Thyroid gland (tissue), 4 donors: ENCODE data around the gene GAB1. TPM values are rescaled to one million over a fixed set of nuclear protein-coding genes. Genes with fewer than 3 reads are reported as not detected.
A peak's percentile ranks its signal among the peaks of the same experiment; 100 is the strongest.

Source experiments
- DNase-seq, 2 donors: peaks; one replicate each; pipeline ENCODE4 v3.0.0-alpha.2; 2019
- H3K27ac ChIP-seq, 3 donors: fragments of 200-600 bp; sonication (generic); 1 replicate in 2 of 3; 2 replicates in 1 of 3; pipeline ENCODE4 v1.5.1; 2016 to 2019; ENCODE audit warnings: mild to moderate bottlenecking in 1 of 3, moderate library complexity in 1 of 3
- H3K27me3 ChIP-seq: fragments of 200-600 bp; sonication (generic); one replicate; pipeline ENCODE4 v1.5.1; 2019
- H3K36me3 ChIP-seq, 2 donors: fragments of 200-600 bp; sonication (generic); one replicate each; pipeline ENCODE4 v1.5.1; 2016 to 2019
- H3K4me1 ChIP-seq, 2 donors: fragments of 200-600 bp; sonication (generic); one replicate each; pipeline ENCODE4 v1.5.1; 2017 to 2019
- H3K4me3 ChIP-seq, 3 donors: fragments of 200-600 bp; sonication (generic); replicated peaks in 1 of 3; 1 replicate in 2 of 3; 2 replicates in 1 of 3; pipeline ENCODE4 v1.5.1; 2016; ENCODE audit warnings: mild to moderate bottlenecking in 1 of 3
- H3K9me3 ChIP-seq: fragments of 200-600 bp; sonication (generic); one replicate; pipeline ENCODE4 v1.5.1; 2017
- CTCF ChIP-seq, 6 experiments: fragments of 200-600 bp in 3 of 6; fragments of 450-650 bp in 3 of 6; sonication (generic) in 3 of 6; IDR thresholded peaks; one replicate each; pipeline ENCODE4 v1.5.1; 2016 to 2019; ENCODE audit warnings: antibody characterized with exemption in 6 of 6, mild to moderate bottlenecking in 2 of 6, inconsistent platforms in 1 of 6, moderate library complexity in 1 of 6
- POLR2A ChIP-seq, 2 donors: fragments of 450-650 bp; IDR thresholded peaks; one replicate each; pipeline ENCODE4 v1.6.1; 2017; ENCODE audit warnings: antibody characterized with exemption in 2 of 2, mild to moderate bottlenecking in 2 of 2, moderate library complexity in 1 of 2
- WGBS, 2 donors: methylation state at CpG; one replicate each; pipeline ENCODE4 v1.1.5; 2017; 5-methylcytosine and 5-hydroxymethylcytosine counted together
- intact Hi-C: fragments of 100-400 bp; cut with DNase I; formaldehyde crosslinking; loops from one replicate; pipeline ENCODE4 v1.15.1; 2023
- total RNA-seq, 4 donors: library from RNA; depleted of rRNA; stranded (reverse); fragments of >200 nt; gene quantifications; one replicate each; pipeline ENCODE4 v1.2.3, GENCODE V29; 2016

The GAB1 gene
- total RNA-seq, 4 donors from 2014 or later, result 20.3 to 40.8 (median 32.5) TPM

GRCh38 chr4:143377611-143378099, 41.0 kb downstream of the GAB1 start:
- Histone ChIP-seq H3K27me3 (no peaks in the 10 kb centered on the region), H3K9me3 (no peaks in the 10 kb centered on the region), H3K4me3 (no peak overlapping the region), H3K36me3 (no peaks in the 10 kb centered on the region), H3K4me1 (peaks cover 21 to 51% of the 10 kb centered on the region in 2 donors), H3K27ac (no peak overlapping the region)
- no peak for TF ChIP-seq POLR2A (IDR thresholded peaks at IDR 0.05)
- TF ChIP-seq CTCF (IDR thresholded peaks at IDR 0.05), result no peak
- no peak for DNase-seq
- 72 to 82% methylated on average over 7 of the region's 7 CpGs for WGBS, 2 donors
- intact Hi-C loops, result no loop called here

DNA sequence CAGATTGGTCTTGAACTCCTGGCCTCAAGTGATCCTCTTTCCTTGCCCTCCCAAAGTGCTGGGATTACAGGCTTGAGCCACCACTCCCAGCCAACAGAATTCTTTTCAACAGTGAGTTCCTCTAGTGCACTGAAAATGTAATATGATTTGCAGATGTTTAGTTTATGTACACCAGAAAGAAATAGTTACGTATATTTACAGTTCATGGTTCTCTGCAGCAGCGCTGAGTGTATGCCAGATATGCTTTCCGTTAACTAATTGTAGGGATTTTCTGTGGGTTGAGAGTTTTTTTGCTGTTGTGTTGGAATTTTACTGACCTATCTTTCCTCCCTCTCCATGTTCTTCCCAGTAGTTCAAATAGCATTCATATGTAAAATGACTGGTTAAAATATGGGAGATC, 44.0 kb downstream of the GAB1 start:
- H3K27ac ChIP-seq, result peak overlapping the region in 1 of 3 donors; percentile 32
- intact Hi-C loops, result no loop called here
- no peak for DNase-seq
- no peaks in the 10 kb centered on the region for H3K36me3 ChIP-seq
- H3K27me3 ChIP-seq, result no peaks in the 10 kb centered on the region
- H3K4me1 ChIP-seq, result peaks cover 18 to 51% of the 10 kb centered on the region in 2 donors
- WGBS, 2 donors, result 88 to 95% methylated on average over 3 of the region's 3 CpGs
- no peaks in the 10 kb centered on the region for H3K9me3 ChIP-seq
- no peak overlapping the region for H3K4me3 ChIP-seq
- no peak for TF ChIP-seq CTCF (IDR thresholded peaks at IDR 0.05)
- TF ChIP-seq POLR2A (IDR thresholded peaks at IDR 0.05), result no peak

DNA sequence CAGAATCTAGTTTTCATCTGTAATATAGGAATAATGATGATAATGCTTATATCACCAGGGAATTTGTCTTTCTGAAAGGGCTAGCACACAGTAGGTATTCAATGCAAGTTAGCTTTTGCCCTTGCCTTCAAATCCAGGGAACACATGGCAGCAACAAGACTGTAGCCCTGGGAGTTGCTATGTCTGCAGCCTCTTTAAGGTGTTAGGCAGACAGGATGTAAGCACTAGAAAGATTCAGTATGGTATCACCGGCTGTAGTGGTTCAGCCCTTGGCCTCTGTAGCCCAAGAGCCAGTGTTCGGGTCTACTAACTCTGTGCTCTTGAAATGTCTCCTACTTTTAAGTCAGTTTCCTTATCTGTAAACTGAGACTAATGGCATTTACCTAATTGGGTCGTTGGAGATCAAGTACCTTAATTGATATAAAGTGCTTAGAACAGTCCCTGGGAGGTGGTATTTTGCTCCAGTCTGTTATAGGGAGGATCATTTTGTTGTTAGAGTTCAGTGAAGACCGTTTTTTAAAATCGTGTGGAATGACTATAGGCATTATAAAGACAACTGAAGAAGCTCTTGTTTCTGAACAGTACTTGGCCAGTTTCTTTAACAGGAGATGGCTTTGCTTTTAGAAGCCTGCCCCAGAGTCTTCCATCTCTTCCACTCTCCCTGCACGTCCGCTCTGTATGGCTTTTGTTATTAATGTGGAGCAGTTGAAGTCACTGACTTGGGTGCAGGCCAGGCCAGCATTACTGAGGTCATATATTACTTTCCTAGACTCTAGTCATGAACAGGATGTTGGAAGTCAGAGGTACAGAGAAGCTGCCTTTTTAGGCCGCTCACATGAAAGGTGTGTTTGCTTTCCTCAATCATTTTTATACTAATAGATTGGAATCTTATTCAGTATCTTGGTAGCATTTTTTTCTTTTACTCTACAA, 44.8 kb downstream of the GAB1 start:
- peak; percentile 70 to 75 for DNase-seq
- Histone ChIP-seq H3K4me1 (peaks cover 18 to 50% of the 10 kb centered on the region in 2 donors), H3K27ac (peak overlapping the region; percentile 10 to 74 (median 32)), H3K27me3 (no peaks in the 10 kb centered on the region), H3K4me3 (no peak overlapping the region), H3K9me3 (no peaks in the 10 kb centered on the region), H3K36me3 (no peaks in the 10 kb centered on the region)
- TF ChIP-seq POLR2A (IDR thresholded peaks at IDR 0.05) (peak in 1 of 2 donors; percentile 46), CTCF (IDR thresholded peaks at IDR 0.05) (no peak)
- WGBS, 2 donors, result 25 to 27% methylated on average over 8 of the region's 8 CpGs
- intact Hi-C loops, result no loop called here

- Histone ChIP-seq H3K27ac (peak overlapping the region; percentile 10 to 74 (median 32)), H3K4me1 (peaks cover 18 to 41% of the 10 kb centered on the region in 2 donors), H3K9me3 (no peaks in the 10 kb centered on the region), H3K27me3 (no peaks in the 10 kb centered on the region), H3K36me3 (no peaks in the 10 kb centered on the region), H3K4me3 (no peak overlapping the region)
- intact Hi-C loops, result no loop called here
- TF ChIP-seq POLR2A (IDR thresholded peaks at IDR 0.05) (no peak), CTCF (IDR thresholded peaks at IDR 0.05) (no peak)
- WGBS, 2 donors, result 19 to 30% methylated on average over 4 of the region's 4 CpGs
- no peak for DNase-seq
These were observed 45.9 kb downstream of the GAB1 start for GRCh38 chr4:143382596-143382995.

DNA sequence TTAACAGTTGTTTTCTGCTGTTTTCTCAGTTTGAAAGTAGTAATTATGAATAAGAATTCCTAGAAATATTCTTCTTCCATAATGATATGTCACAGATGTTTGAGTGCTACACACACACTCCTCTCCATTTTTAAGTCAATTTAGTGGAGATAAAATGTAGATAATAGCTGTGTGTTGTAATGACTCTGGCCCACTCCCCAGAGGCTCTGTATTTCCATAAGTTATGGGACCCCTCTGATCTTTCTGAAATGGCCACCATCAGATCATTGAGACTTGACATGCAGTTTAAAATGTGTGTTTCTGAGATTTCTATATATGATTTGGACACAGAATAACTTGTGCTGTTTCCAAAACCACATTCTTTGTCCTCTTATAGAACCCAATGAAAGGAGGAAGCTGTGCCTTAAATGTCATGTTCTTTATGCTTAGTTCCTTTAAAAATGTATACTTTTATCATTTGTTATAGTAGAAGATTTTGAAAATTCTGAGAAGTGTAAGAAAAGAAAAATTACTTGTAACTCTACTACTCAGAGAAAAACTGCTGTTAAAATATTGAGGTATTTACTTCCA, 46.4 kb downstream of the GAB1 start:
- intact Hi-C loops, result no loop called here

More for the DNA sequence above, 46.4 kb downstream of the GAB1 start:
- Histone ChIP-seq H3K9me3 (no peaks in the 10 kb centered on the region), H3K36me3 (no peaks in the 10 kb centered on the region), H3K4me1 (peaks cover 18 to 40% of the 10 kb centered on the region in 2 donors), H3K27me3 (no peaks in the 10 kb centered on the region), H3K4me3 (no peak overlapping the region), H3K27ac (peak overlapping the region in 1 of 3 donors; percentile 74)
- TF ChIP-seq CTCF (IDR thresholded peaks at IDR 0.05) (no peak), POLR2A (IDR thresholded peaks at IDR 0.05) (no peak)
- no peak for DNase-seq
